GM19324 (cell line): Measurements from ENCODE around the gene ATP2A1.

ENCODE experiments used
- ATAC-seq: cut with Tn5 transposase; IDR thresholded peaks from one replicate; pipeline ENCODE4 v1.9.1; 2021; ENCODE audit warnings: mild to moderate bottlenecking, moderate library complexity; ENCODE audit not compliant: unreplicated experiment, low FRiP score

ATP2A1 gene

DNA sequence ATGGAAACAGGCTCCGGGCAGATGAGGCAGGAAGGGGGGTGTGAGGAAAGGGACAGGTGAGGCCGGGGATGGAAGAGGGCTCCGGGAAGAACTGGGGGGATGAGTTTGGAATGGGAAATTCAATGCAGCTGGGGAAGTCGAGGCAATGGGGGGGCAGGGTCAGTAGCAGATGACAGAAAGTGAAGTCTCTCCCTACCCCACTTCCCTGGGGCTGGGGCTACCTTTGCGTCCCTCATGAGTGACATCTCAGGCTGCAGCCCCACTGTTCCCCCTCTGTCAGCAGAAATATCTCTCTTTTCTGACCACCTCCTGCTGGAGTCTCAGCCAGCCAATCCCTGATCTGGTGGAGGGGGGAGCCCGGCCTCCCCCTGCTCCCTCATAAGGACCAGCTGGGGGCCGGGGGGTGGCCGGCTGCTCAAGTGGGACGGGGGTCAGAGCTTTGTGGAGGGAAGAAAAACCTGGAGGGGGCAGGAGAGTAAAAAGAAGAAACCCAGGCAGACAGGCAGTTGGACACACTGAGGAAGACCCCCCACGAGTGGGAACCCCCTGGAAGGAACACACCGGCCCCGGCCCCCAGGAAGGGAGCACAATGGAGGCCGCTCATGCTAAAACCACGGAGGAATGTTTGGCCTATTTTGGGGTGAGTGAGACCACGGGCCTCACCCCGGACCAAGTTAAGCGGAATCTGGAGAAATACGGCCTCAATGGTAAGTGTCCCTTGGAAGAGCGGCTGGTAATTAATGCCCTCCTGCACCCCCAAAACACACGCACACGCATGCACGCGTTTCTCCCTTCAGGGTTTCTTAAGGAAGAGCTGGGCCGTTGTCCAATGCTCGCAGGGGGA lies at the start of gene ATP2A1:
Gene ATP2A1 (plus strand): TSS at position 406 of the 844 bp plus-strand sequence. CDS start 184 bp downstream, at position 590.
- no peak for ATAC-seq

DNA sequence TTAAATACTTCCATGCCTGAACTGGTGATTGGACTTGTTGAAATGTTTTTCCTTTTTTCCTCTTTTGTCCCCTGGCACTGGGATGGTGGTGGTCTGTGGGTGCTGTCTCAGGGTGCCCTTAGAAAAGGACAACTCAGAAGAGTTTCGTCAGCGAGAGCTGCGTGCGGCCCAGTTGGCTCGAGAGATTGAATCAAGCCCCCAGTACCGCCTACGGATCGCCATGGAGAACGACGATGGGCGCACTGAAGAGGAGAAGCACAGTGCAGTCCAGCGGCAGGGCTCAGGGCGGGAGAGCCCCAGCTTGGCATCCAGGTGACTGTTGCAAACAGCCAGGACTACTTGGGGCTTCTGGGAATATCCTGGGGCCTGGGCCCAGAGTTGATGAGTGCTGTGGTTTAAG lies 48.5 kb upstream of the ATP2A1 start:
- no peak for ATAC-seq

DNA sequence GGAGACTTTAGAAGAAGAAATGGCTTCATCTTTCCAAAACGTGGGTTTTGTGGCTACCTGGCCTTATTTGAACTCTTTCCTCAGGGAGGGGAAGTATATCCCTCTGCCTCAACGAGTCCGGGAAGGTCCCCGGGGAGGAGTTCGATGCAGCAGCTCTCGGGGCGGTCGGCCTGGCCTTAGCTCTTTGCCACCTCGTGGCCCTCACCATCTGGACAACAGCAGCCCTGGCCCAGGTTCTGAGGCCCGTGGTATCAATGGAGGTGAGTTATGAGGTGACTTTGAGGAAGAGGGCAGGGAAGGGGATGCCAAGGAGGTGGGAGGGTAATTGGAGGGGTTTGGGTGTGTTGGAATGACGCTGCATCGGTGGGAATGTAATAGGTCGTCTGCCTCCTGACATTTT lies 47.8 kb upstream of the ATP2A1 start:
- no peak for ATAC-seq

DNA sequence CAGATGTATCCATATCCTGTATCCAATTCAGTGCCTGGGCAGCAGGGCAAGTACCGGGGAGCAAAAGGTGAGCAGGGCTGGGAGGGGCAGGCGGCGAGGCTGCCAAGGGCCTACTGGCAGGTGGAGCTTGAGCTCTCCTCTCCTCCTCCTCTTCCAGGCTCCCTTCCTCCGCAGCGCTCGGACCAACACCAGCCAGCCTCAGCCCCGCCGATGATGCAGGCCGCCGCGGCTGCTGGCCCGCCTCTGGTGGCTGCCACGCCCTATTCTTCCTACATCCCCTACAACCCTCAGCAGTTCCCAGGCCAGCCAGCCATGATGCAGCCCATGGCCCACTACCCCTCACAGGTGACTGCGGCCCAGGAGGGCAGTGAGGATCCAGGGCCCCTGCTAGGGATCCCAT lies 43.9 kb upstream of the ATP2A1 start:
- no peak for ATAC-seq

DNA sequence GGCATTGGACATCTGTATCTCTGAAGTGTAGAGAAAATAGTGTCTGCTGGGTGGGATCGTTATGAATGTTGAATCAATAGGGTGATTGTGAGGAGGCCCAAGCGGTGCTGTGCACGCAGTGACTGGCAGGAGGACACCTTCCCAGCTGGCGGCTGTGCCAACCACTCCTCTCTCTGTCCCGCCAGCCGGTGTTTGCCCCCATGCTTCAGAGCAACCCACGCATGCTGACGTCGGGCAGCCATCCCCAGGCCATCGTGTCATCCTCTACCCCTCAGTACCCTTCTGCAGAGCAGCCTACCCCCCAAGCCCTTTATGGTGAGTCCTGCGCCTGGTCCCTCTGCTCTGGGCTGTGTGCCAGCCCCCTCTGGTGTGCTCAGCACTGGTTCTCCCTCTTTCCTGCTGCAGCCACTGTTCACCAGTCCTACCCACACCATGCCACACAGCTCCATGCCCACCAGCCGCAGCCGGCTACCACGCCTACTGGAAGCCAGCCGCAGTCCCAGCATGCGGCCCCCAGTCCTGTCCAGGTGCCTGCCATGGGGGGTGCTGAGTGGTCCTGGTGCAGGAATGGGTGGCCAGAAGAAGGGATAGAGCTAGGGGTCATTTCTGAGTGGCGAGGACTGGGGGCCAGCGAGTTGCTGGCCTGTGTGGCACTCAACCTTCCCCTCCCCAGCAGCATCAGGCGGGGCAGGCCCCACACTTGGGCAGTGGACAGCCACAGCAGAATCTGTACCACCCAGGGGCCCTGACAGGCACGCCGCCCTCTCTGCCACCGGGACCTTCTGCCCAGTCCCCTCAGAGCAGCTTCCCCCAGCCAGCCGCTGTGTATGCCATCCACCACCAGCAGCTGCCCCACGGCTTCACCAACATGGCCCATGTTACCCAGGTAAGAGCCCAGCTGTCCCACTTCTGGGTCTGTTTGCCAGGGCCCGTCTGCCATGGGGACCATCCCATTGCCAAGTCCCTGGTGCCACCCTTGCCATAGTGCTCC lies 43.1 kb upstream of the ATP2A1 start:
- no peak for ATAC-seq

DNA sequence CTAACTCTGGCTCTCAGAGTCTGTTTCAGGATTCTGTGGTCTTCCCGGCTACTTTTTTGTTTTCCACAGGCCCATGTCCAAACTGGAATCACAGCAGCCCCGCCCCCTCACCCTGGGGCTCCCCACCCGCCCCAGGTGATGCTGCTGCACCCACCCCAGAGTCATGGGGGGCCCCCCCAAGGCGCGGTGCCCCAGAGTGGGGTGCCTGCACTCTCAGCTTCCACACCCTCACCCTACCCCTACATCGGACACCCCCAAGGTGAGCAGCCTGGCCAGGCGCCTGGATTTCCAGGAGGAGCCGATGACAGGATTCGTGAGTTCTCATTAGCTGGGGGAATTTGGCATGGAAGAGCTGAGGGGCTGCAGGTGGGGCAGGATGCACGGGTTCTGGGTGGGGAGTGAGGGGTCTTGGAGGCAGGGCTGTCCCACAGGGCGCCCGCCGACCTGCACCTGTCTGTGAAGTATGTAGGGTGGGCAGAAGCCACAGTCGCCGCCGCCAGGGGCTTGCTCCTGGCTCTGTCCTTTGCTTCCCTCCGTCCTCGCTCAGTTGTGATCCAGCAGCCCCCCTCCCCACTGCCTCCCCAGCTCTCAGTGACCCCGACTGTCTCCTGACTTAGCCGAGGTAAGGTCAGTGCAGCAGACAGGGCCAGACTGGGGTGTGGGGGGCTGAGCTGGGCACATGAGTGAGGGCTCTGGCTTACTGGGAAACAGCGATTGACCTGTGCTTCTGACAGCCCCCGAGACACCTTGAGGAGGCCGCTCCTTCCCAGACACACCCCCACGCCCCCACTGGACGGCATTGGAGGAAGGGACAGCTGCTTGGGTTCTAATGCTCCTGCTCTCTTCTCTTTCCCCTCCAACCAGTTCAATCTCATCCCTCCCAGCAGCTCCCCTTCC lies 42.2 kb upstream of the ATP2A1 start:
- ATAC-seq, result no peak

DNA sequence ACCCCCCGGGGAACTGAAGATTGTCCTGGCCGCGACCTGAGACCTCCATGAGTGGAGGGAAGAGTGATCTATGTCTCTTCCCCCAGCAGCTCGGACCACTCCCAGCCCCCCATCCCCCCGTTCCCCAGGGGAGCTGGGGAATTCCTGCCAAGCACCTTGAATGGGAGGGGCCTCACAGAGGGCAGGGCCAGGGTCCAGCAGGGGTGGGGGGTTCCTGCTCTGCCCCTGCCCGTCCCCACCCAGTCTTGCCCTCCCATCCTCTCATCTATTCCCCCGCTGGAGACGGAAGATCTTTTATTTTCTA lies 41.6 kb upstream of the ATP2A1 start:
- ATAC-seq, result no peak

DNA sequence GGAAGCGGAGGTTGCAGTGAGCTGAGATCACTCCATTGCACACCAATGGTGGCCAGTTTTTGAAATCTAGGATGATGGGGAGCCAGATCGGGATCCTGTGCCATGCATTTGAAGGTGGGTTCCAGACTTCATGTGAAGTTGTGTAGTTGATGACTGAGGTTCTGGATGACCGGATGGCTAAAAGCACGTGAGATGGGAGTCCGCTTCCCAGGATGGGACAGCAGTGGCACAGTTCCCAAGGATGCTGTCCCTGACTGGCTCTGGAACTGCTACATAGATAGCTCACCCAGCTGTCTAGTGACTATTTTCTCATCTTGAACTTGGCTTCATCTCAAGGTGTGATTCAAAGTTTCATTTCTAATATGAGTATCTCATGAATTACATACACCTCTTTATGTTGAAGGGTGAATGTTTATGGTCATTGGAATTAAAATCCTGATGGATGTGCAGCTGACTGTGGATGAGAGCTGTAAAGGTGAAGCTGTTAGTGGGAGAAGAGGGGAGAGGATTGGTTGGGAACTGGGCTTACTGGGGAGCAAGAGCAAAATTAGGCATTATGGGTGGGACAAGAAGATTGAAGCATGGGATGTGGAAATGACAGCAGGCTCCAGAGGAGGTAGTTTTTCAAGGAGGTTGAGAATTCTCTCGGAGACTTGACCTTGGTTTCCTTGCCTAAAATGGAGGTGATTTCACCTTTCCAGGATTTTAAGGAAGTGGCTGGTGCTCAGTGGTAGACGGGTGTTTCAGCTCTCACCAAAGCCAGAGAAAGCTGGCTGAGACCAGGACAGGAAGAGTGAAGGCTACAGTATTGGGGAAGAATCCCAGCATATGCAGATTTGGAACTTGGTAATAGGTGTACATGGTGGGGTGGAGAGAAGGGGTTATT lies 40.4 kb upstream of the ATP2A1 start:
- no peak for ATAC-seq

DNA sequence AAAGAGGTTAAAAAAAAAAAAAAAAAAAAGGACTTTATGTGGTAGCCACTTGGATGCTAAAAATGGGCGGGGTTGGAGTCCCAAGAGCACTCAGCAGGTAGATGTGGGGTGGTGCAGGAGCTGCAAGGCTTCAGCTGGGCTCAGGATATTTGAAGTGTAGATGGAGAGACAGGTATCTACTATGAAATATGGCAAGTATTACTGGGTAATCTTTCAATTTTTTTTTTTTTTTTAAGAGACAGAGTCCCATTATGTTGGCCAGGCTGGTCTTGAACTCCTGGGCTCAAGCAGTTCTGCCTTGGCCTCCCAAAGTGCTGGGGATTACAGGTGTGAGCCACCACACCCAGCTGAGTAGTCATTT lies 39.8 kb upstream of the ATP2A1 start:
- ATAC-seq, result no peak

DNA sequence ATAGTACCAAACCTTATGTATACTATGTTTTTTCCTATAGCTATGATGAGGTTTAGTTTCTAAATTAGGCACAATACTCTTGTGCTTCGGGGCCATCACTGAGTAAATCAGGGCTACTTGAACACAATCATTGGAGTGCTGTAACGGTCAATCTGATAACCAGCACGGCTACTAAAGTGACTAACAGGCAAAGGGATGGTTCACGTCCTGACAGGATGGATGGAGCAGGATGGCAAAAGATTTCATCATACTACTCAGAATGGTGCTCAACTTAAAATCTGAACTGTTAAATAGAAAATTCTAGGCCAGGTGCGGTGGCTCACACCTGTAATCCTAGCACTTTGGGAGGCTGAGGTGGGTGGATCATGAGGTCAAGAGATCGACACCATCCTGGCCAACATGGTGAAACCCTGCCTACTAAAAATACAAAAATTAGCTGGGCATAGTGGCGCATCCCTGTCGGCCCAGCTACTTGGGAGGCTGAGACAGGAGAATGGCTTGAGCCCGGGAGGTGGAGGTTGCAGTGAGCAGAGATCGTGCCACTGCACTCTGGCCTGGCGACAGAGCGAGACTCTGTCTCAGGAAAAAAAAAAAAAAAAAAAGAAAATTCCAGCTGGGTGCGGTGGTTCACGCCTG lies 39.2 kb upstream of the ATP2A1 start:
- no peak for ATAC-seq

DNA sequence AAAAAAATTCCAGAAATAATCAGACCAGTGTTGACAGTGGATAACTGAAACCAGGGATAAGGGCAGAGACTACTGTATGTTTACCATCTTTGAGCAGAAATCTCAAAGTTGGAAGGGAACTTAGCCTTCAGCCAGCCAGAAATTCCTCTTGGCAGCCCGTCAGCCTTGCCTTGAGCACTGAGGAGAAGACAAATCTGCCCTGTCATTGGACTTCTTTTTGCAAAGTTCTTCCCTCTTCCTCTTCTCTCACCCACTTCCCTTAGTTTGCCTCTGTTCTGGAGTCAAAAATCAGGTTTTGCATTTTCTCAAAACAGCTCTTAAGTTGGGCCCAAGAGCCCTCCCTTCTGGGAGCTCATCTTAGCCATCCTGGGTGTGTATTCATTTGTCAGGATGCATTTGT lies 38.4 kb upstream of the ATP2A1 start:
- no peak for ATAC-seq

DNA sequence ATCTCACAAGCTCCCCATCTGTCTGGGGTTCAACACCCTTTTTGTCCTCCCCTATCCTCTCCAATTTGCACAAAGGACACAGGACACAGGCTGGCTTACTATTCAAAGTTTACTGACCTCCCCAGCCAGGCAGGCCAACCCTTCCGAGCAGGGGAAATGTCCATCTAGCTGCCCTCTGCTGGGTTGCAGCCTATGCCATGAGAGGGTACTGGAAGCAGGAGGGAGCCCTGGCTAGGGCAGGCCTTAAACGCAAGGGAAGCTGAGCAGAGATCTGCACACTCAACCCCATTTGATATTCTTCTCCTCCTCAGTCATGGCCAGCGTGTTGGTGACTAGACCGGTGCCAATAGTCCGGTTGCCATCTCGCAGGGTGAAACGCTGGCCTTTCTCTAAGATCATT lies 35.6 kb upstream of the ATP2A1 start:
- no peak for ATAC-seq

DNA sequence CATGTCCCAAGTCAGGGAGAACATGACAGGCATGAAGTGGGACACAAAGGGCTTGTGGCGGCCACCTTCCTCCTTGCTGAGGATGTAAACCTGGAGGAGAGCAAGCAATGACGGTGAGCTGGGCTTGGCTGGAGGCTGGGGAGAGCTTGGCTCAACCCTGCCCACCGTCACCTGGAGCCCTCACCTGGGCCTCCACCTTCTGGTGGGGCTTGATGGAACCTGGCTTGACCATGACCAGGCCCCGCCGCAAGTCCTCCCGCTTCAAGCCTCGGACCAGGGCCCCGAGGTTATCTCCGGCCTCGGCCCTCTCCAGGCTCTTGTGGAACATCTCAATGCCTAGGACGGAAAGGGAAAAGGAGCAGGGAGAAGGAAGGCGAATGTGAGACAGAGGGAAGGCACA lies 34.5 kb upstream of the ATP2A1 start:
- no peak for ATAC-seq

DNA sequence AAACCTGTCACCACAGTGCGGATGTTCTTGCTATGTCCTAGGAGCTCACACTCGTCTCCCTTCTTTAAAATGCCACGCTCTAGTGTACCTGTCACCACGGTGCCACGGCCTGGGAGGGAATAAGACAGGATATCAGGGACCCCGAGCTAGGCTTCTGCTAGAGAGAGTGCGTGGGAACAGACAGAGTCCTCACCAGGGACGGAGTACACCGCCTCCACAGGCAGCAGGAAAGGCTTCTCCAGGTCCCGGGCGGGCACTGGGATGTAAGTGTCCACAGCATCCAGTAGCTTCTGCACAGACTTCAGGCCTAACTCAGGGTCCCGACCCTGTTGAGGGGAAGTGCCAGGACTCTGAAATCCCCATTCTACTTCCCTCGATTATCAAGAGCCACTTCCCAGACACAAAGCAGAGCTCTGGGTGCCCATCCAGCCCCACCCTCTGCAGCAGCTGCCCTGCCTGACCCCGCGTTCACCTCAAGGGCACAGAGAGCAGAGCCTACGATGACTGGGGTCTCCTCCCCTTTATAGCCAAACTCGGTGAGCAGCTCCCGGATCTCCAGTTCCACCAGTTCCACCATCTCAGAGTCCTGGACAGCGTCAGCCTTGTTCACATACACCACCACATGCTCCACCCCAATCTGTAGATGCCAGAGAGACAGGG lies 33.9 kb upstream of the ATP2A1 start:
- ATAC-seq, result no peak

DNA sequence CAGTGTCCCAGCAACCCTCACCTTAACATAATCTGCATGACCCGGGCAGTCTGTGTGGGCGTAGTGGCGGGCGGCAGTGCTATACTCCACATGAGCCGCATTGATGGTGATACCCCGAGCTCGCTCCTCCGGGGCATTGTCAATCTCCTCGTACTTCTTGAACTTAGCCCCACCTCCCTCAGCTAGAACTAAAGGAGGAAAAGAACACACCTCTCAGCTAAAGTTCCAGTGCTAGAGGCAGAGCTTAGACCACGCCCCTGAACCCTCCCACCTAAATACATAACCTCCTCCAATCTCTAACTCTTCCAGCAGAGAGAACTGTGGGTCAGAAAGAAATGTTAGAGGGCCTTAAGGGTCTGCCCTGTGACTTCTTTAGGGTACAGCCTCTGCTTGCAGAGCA lies 33.0 kb upstream of the ATP2A1 start:
- no peak for ATAC-seq

DNA sequence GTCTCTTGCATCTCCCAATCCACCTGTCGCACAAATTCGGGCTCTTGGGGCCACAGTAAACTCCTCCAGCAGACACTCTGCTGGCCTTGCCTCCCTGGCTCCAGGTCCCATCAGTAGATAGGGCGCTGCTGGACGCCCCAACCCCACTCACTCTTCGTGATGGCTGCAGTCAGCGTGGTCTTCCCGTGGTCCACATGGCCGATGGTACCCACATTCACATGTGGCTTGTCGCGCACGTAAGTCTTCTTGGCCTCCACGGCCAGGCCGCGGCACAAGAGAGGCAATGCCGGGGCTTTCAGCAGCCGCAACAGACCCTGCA lies 32.6 kb upstream of the ATP2A1 start:
- no peak for ATAC-seq

DNA sequence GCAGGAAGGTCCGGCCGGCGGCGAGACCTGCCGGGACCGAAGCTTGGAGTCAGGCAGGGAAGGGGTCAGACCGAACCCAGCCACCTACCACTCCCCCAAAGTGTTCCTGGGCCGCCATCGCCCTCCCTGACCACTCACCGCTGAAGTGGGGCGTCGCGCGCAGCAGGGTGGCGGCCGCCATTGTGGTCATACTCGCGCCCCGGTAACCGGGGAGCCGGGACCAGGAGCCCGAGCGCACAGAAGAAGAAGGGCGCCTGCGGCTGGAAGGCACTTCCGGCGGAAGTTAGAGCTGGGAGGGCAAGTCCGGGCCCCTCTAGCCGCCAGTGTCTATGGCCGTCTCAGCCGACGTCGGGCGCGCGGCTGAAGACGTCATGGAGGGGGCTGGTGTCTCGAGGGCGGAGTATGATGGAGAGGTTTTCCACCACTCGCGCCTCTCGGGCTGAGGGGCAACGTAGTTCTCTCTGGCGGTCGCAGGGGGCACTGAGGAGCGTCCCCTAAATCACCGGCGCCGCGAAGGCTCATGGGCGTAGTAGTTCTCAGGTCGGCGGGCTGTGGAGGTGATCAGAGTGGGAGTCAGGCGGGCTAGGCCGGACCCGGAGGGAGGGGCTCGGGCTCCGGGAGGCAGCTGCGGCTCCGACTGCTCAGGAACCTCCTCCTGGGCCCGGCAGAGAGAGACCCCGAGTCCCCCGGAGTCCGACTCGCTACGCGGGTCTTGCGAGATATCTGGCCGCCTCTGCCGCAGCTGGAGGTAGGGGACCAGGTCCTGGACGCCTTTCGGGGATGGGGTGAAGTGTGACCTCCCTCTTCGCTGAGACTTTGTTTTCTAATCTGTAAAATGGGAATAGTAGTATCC lies 32.0 kb upstream of the ATP2A1 start, which contains the start of gene TUFM:
Gene TUFM (minus strand): TSS at position 269 of the 853 bp plus-strand sequence. CDS start 79 bp downstream, at position 190.
- ATAC-seq, result peak; percentile 92

DNA sequence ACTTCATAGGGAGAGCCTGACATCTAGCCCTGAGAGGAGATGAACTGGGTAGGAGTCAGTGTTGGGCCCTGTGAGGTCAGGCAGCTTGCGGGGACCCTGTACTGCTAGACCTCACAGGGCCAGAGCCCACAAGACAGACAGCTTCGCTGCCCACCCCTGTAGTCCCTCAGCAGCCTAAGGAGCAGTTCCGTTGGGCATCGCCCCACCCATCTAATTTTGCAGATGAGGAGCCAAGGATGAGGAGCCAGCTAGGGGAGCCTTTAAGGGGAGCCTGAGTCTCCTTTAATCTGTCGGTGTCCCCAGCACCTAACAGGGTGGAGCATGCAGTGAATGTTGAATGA lies 31.4 kb upstream of the ATP2A1 start:
- peak; percentile 4 for ATAC-seq
